Nephron (organoid): ENCODE measurements around the gene EXOSC2.

Source experiments
- H3K27ac Mint-ChIP-seq, 3 experiments: 2 replicates each; pipeline ENCODE4 v1.8.0; 2020; ENCODE audit warnings: mixed read lengths in 3 of 3, mild to moderate bottlenecking in 2 of 3, moderate library complexity in 1 of 3
- H3K27me3 Mint-ChIP-seq: 2 replicates; pipeline ENCODE4 v1.8.0; 2021; ENCODE audit warnings: low read depth, mild to moderate bottlenecking, moderate library complexity, mixed read lengths
- H3K36me3 Mint-ChIP-seq: 2 replicates; pipeline ENCODE4 v1.8.0; 2020; ENCODE audit warnings: low read depth, mixed read lengths
- H3K4me1 Mint-ChIP-seq: 2 replicates; pipeline ENCODE4 v1.8.0; 2020; ENCODE audit warnings: mixed read lengths
- H3K4me3 Mint-ChIP-seq, 3 experiments: 2 replicates each; pipeline ENCODE4 v1.8.0; 2020; ENCODE audit warnings: mild to moderate bottlenecking in 3 of 3, mixed read lengths in 3 of 3, moderate library complexity in 2 of 3
- H3K9me3 Mint-ChIP-seq: 2 replicates; pipeline ENCODE4 v1.8.0; 2020; ENCODE audit warnings: mixed read lengths
- TF ChIP-seq, protein P1 (sequence below), 3 experiments: fragments of 200-600 bp; sonication (generic); IDR thresholded peaks; one replicate each; pipeline ENCODE4 v1.5.0; 2021; ENCODE audit warnings: antibody characterized with exemption in 3 of 3; ENCODE audit not compliant: unreplicated experiment in 3 of 3

The EXOSC2 gene

DNA sequence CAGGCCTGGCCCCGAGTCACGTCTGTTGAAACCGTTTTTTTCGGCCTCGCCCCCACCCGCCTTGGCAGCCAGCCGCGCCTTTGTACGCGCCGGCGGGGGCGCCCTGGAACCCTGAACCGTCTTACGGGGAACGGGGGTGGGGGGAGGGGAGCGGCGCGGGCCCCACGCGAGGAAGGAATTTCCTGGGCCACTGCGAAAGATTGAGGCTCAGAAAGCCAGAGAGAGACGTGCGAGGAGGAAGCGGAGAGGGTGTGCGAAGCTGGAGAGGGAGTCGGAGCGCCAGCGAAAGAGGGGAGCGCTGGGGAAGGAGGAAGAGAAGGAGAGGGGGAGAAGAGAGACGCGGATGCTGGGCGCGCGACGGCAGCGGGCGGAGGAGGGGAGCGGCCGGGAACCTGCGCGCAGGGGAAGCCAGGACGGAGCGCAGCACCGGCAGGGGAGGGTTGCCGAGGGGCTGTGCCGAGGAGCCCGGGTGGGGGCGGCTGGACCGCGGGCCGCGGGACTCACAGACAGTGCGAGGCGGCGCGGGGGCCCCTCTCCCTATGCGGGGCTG, 33.8 kb upstream of the EXOSC2 start:
- H3K27ac Mint-ChIP-seq, result no peak overlapping the region
- no peaks in the 10 kb centered on the region for H3K36me3 Mint-ChIP-seq
- peak overlapping the region in 2 of 3 experiments; percentile 73 to 75 for H3K4me3 Mint-ChIP-seq
- H3K9me3 Mint-ChIP-seq, result peaks cover 7% of the 10 kb centered on the region
- TF ChIP-seq, protein P1, sequence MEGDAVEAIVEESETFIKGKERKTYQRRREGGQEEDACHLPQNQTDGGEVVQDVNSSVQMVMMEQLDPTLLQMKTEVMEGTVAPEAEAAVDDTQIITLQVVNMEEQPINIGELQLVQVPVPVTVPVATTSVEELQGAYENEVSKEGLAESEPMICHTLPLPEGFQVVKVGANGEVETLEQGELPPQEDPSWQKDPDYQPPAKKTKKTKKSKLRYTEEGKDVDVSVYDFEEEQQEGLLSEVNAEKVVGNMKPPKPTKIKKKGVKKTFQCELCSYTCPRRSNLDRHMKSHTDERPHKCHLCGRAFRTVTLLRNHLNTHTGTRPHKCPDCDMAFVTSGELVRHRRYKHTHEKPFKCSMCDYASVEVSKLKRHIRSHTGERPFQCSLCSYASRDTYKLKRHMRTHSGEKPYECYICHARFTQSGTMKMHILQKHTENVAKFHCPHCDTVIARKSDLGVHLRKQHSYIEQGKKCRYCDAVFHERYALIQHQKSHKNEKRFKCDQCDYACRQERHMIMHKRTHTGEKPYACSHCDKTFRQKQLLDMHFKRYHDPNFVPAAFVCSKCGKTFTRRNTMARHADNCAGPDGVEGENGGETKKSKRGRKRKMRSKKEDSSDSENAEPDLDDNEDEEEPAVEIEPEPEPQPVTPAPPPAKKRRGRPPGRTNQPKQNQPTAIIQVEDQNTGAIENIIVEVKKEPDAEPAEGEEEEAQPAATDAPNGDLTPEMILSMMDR (IDR thresholded peaks at IDR 0.05; ENCODE audit: unreplicated experiment in 3 of 3), result no peak
- H3K4me1 Mint-ChIP-seq, result peaks cover 6% of the 10 kb centered on the region
- H3K27me3 Mint-ChIP-seq, result peaks cover 98% of the 10 kb centered on the region

DNA sequence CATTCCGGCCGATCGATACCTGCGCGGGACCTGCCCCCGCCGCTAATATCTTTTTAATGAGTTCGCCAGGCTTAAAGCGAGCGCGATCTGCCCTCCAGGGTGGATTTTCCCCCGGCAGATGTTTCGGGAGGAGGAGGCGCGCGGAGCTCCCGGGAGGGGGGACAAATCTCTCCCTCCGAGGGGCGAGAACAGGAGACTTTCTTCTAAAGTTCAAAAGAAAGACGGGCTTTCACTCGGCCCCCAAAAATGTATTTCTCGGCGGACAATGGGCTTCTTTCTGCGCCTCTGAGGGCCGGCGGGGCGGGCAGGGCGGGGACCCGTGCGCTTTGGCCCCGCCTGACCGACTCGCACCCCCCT, 33.3 kb upstream of the EXOSC2 start:
- H3K4me1 Mint-ChIP-seq, result peaks cover 9% of the 10 kb centered on the region
- H3K27me3 Mint-ChIP-seq, result peaks cover 98% of the 10 kb centered on the region
- no peak overlapping the region for H3K27ac Mint-ChIP-seq
- H3K4me3 Mint-ChIP-seq, result peak overlapping the region in 2 of 3 experiments; percentile 59 to 62
- TF ChIP-seq, protein P1 (IDR thresholded peaks at IDR 0.05; ENCODE audit: unreplicated experiment in 3 of 3), result no peak
- no peaks in the 10 kb centered on the region for H3K36me3 Mint-ChIP-seq
- H3K9me3 Mint-ChIP-seq, result peaks cover 7% of the 10 kb centered on the region

DNA sequence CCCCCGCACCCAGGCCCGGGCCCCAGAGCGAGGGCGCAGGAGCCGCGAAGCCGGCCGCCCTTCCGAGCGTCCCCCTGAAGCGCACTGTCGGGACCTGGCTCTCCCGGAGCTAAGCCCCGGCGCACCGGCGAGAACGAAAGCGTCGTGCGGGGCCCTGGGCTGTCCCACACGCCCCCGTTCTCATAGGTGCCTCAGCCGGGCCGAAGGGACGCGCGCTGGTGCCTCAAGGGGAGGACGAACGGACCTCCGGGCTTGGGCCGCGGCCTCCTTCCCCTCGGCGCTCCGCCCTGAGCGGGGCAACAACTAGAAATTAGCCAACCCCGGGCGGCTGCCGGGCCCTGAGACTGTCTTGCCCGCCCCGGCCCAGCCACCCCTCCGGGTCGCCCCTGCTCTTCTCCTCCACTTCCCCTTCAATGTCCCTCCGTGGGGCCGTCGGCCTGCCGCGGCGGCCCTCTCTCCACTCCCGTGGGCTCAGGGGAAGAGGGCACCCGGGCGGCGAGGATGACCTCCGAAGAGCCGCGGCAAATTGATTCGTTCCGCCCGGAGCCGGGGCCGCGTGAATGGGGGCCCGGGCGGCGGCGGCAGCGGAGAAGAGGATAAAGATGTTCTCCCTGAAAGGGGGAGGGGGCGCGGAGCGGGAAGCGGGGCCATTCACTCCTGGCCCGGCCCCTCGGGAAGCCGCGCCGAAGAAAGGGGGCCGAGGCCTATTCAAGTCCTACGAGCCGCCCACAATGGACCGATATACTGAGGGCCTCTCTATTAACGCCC, 32.7 kb upstream of the EXOSC2 start:
- Mint-ChIP-seq H3K27me3 (peaks cover 98% of the 10 kb centered on the region), H3K36me3 (no peaks in the 10 kb centered on the region), H3K4me3 (no peak overlapping the region), H3K27ac (no peak overlapping the region), H3K4me1 (peaks cover 13% of the 10 kb centered on the region), H3K9me3 (peaks cover 7% of the 10 kb centered on the region)
- TF ChIP-seq, protein P1 (IDR thresholded peaks at IDR 0.05; ENCODE audit: unreplicated experiment in 3 of 3), result no peak

DNA sequence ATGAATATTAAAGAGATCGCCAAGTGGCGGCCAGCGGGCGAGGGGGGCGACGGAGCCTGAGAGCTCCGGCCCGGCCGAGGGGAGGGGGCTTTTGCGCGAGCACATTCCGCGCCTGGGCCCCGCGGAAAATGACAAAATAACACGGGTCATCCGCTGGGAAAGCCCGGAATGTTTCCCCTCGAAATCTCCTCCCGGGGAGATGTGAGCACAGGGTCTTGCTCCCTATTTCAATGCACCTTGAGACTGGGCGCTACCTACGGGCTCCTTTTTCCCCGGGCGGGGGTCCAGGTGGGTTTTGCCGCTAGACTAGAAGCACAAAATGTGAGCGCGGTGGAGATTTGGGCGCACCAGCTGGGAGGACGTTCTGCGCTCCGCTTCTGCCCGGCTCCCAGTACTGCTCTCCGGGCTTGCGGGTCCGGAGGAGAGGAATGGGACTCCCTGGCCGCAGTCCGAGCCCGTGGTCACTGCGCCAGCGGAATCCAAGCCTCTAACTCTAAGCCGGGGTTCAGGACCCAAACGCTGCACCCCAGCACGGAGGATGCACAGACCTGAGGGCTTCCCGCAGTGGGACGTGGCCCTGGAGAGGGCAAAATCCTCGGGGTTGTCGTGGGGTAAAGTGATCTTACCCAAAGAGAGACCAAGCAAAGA, 32.0 kb upstream of the EXOSC2 start:
- peaks cover 98% of the 10 kb centered on the region for H3K27me3 Mint-ChIP-seq
- H3K27ac Mint-ChIP-seq, result no peak overlapping the region
- H3K4me1 Mint-ChIP-seq, result peaks cover 13% of the 10 kb centered on the region
- TF ChIP-seq, protein P1 (IDR thresholded peaks at IDR 0.05; ENCODE audit: unreplicated experiment in 3 of 3), result no peak
- H3K36me3 Mint-ChIP-seq, result no peaks in the 10 kb centered on the region
- peak overlapping the region in 2 of 3 experiments; percentile 9 to 17 for H3K4me3 Mint-ChIP-seq
- peaks cover 7% of the 10 kb centered on the region for H3K9me3 Mint-ChIP-seq

DNA sequence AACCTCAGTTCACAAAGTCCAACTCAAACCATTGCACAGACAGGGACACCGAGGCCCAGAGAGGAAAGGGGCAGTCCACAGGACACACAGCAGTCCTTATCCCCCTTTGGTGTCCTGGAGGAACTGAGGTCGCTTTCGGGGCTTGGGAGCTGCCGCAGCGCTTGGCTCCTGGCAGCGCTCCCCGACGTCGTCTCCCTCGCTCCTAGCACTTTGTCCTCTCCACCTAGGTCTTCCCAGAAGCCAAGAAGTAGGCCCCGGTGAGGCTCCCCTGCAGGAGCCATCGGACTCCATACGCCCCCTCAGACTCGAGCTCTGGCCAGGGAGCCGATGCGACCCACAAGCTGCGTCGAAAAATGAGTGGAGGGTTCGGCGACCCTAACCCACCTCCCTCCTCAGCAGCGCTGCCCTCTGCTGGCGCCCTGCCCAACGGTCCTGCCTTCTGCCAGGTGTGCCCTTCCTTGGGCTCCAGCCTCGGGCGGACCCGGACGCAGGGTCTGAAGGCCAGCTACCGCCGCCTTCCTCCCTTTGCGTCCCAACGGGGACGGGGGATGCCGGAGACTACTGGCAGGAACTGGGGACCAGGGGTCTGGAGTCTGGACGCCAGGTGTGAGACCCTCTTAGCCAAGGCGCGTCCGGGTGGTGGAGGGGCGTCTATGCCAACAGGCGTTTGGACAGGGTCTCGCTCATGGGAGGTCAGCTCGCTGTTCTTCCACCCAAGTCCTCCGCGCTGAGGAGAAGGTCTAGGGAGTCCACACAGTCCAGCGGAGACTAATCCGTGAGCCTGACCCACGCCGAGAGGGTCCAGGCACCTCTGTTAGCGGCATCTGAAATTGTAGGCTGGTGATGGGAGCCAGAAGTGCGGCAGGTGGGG, 31.2 kb upstream of the EXOSC2 start:
- H3K4me1 Mint-ChIP-seq, result peaks cover 13% of the 10 kb centered on the region
- peak overlapping the region; percentile 13 to 53 (median 40) for H3K4me3 Mint-ChIP-seq
- H3K27ac Mint-ChIP-seq, result no peak overlapping the region
- peaks cover 98% of the 10 kb centered on the region for H3K27me3 Mint-ChIP-seq
- no peaks in the 10 kb centered on the region for H3K36me3 Mint-ChIP-seq
- H3K9me3 Mint-ChIP-seq, result peaks cover 7% of the 10 kb centered on the region
- TF ChIP-seq, protein P1 (IDR thresholded peaks at IDR 0.05; ENCODE audit: unreplicated experiment in 3 of 3), result no peak
